ENCODE results near the gene LGALS9C. TPM values are rescaled to one million over a fixed set of nuclear protein-coding genes. Genes with fewer than 3 reads are reported as not detected.
"Not testable (repeated sequence)": the region's sequence is repeated elsewhere in the genome, so short reads cannot be mapped to it uniquely, and the experiment has no call there.

The LGALS9C gene
- total RNA-seq, 1 experiment from 2014 or later = 1.7 TPM

DNA sequence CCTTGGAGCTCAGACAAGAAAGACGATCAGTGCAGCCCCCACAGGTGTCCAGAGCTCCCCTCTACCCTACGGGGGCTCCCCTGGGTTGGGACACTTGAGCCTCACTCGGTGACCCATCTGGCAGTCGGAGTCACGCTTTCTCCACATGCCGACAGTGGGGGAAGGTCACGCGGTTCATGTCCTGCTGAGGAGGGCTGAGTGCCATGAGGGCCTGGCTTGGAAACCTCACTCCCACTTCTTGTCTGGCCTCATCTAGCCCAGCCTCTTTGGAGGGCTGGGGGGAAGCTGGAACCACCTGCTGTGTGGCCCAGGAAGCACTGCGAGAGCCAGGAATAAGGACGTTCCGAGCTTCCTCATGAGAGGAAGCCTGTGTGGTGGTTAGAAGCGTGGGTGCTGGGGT is 1.8 kb downstream of the LGALS9C start:
- DNase-seq; H3K27ac Mint-ChIP-seq (ENCODE audit: unreplicated experiment); CTCF ChIA-PET; H3K4me3 Mint-ChIP-seq (ENCODE audit: low read depth, unreplicated experiment); H3K4me1 Mint-ChIP-seq (ENCODE audit: low read depth, unreplicated experiment); H3K9me3 Mint-ChIP-seq (ENCODE audit: low read depth, unreplicated experiment); intact Hi-C loops (cut with micrococcal nuclease; ENCODE audit: unreplicated experiment); H3K27me3 Mint-ChIP-seq (ENCODE audit: unreplicated experiment); H3K36me3 Mint-ChIP-seq (ENCODE audit: insufficient read depth, unreplicated experiment); BruUV-seq (replicated peaks): not testable (repeated sequence)

DNA sequence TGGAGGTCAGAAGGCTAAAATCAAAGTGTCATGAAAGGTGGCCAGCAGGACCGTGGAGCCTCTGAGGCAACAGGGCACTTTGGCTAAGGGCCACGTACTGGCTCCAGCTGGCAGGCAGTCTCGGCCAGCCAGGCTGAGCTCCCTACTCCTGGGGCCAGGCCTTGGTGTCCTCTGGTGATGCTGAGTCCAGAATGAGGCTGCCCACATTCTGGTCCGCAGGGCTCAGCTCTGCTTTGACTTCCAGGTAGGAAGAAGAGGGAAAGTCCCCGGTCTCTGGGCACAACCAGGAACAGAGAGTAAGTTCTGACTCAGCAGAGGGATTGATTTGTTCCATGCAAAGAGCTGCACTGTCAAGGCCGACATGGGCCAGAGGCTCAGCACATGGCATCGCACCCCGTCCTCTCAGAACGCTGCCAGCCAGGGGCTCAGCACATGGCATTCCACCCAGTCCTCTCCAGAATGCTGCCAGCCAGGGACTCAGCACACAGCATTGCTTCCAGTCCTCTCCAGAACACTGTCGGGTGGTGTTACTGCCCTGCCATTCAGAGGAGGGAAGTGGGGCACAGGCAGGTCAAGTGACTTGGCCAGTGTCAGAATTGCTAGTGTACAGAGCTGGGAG is 2.5 kb downstream of the LGALS9C start:
- H3K27me3 Mint-ChIP-seq (ENCODE audit: unreplicated experiment); H3K4me1 Mint-ChIP-seq (ENCODE audit: low read depth, unreplicated experiment); H3K9me3 Mint-ChIP-seq (ENCODE audit: low read depth, unreplicated experiment); H3K4me3 Mint-ChIP-seq (ENCODE audit: low read depth, unreplicated experiment); DNase-seq; CTCF ChIA-PET; intact Hi-C loops (cut with micrococcal nuclease; ENCODE audit: unreplicated experiment); H3K36me3 Mint-ChIP-seq (ENCODE audit: insufficient read depth, unreplicated experiment); BruUV-seq (replicated peaks); H3K27ac Mint-ChIP-seq (ENCODE audit: unreplicated experiment): not testable (repeated sequence)

DNA sequence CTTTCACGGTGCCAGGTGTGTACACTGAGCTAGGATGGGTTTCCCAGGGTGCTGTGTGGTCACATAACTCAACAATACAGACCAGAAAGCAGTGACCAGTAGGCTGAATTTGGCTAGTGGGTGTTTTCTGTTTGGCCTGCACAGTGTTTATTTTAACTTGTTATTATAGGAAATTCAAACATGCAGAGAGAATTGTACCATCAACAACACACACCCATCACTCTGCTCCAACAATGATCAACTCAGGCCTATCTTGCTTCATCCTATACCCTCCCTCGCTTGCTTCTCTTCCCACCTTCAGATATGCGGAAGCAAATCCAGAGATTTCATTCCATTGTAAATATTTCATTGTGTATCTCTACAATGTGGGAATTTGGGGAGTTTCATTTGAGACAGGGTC is 5.2 kb downstream of the LGALS9C start:
- H3K9me3 Mint-ChIP-seq (ENCODE audit: low read depth, unreplicated experiment); CTCF ChIA-PET; H3K4me3 Mint-ChIP-seq (ENCODE audit: low read depth, unreplicated experiment); H3K4me1 Mint-ChIP-seq (ENCODE audit: low read depth, unreplicated experiment); intact Hi-C loops (cut with micrococcal nuclease; ENCODE audit: unreplicated experiment); H3K27ac Mint-ChIP-seq (ENCODE audit: unreplicated experiment); BruUV-seq (replicated peaks); H3K36me3 Mint-ChIP-seq (ENCODE audit: insufficient read depth, unreplicated experiment); H3K27me3 Mint-ChIP-seq (ENCODE audit: unreplicated experiment); DNase-seq: not testable (repeated sequence)

DNA sequence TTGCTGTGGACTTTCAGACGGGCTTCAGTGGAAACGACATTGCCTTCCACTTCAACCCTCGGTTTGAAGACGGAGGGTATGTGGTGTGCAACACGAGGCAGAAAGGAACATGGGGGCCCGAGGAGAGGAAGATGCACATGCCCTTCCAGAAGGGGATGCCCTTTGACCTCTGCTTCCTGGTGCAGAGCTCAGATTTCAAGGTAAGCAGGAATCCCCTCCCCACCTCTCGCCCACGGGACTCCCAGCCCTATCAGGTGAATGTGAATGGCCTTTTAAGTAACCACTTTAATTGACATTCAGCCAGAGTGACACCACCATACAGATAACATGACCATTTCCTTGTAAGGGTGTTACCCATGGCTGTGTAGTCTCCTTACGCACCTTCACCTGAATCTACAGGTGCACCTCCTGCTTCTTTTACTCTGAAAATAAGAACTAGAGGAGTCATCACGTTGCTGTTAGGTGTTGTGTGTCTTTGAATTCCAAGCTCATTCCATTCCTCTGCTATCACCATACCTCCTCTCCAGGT is 9.4 kb downstream of the LGALS9C start:
- DNase-seq; CTCF ChIA-PET; H3K4me3 Mint-ChIP-seq (ENCODE audit: low read depth, unreplicated experiment); H3K36me3 Mint-ChIP-seq (ENCODE audit: insufficient read depth, unreplicated experiment); intact Hi-C loops (cut with micrococcal nuclease; ENCODE audit: unreplicated experiment); H3K27ac Mint-ChIP-seq (ENCODE audit: unreplicated experiment); H3K4me1 Mint-ChIP-seq (ENCODE audit: low read depth, unreplicated experiment); H3K27me3 Mint-ChIP-seq (ENCODE audit: unreplicated experiment); BruUV-seq (replicated peaks); H3K9me3 Mint-ChIP-seq (ENCODE audit: low read depth, unreplicated experiment): not testable (repeated sequence)

DNA sequence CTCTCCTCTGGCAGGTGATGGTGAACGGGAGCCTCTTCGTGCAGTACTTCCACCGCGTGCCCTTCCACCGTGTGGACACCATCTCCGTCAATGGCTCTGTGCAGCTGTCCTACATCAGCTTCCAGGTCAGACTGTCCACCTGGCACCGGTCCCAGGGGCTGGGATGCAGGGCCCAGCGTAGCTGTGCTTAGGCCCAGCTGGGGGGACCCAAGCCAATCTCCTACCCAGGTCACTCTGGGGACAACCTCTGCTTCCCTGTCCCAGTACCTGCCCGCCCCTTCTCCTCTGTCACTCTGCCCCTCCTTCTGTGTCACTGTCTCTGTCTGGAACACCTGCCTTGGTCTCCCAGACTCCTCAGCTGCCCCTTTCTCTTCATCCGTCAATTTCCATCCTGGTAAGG is 11.0 kb downstream of the LGALS9C start:
- H3K27me3 Mint-ChIP-seq (ENCODE audit: unreplicated experiment); H3K9me3 Mint-ChIP-seq (ENCODE audit: low read depth, unreplicated experiment); DNase-seq; H3K27ac Mint-ChIP-seq (ENCODE audit: unreplicated experiment); H3K4me3 Mint-ChIP-seq (ENCODE audit: low read depth, unreplicated experiment); intact Hi-C loops (cut with micrococcal nuclease; ENCODE audit: unreplicated experiment); BruUV-seq (replicated peaks); H3K36me3 Mint-ChIP-seq (ENCODE audit: insufficient read depth, unreplicated experiment); H3K4me1 Mint-ChIP-seq (ENCODE audit: low read depth, unreplicated experiment); CTCF ChIA-PET: not testable (repeated sequence)

DNA sequence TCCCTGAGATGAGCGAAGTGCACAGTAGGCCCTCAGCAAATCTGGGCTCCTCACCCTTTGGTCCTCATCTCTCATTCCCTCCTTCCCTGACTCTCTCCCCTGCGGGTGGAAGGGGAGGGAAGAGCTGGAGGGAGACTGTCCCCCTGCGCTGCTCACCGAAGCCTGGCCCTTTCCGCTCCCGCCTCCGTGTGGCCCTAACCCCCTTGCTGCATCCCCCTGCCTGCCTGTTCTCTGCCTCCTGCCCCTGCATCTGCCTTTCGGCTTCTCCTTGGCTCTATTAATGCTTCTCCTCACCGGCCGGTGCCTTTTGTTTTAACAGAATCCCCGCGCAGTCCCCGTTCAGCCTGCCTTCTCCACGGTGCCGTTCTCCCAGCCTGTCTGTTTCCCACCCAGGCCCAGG is 12.0 kb downstream of the LGALS9C start:
- CTCF ChIA-PET; DNase-seq; H3K36me3 Mint-ChIP-seq (ENCODE audit: insufficient read depth, unreplicated experiment); BruUV-seq (replicated peaks); H3K4me1 Mint-ChIP-seq (ENCODE audit: low read depth, unreplicated experiment); H3K27ac Mint-ChIP-seq (ENCODE audit: unreplicated experiment); H3K27me3 Mint-ChIP-seq (ENCODE audit: unreplicated experiment); H3K9me3 Mint-ChIP-seq (ENCODE audit: low read depth, unreplicated experiment); H3K4me3 Mint-ChIP-seq (ENCODE audit: low read depth, unreplicated experiment); intact Hi-C loops (cut with micrococcal nuclease; ENCODE audit: unreplicated experiment): not testable (repeated sequence)

DNA sequence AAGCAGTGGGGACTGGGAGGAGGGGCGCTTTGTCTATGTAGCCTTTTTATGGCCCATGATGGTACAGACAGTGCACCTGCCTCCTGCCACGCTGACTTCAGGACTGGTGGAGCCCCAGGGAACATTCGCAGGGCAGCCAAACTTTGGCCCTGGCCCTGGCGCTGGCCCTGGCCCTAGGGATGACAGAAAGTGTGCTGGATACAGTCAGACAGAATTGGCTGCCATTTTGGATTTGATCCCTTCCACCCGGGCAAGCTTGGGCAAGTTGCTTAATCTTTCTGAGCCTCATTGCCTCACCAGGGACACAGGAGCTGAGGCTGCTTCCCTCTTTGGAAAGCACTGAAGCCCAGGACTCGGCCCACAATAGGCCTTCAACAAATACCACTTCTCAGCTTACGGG is 13.4 kb downstream of the LGALS9C start:
- H3K4me3 Mint-ChIP-seq (ENCODE audit: low read depth, unreplicated experiment); BruUV-seq (replicated peaks); DNase-seq; H3K4me1 Mint-ChIP-seq (ENCODE audit: low read depth, unreplicated experiment); H3K27me3 Mint-ChIP-seq (ENCODE audit: unreplicated experiment); intact Hi-C loops (cut with micrococcal nuclease; ENCODE audit: unreplicated experiment); H3K27ac Mint-ChIP-seq (ENCODE audit: unreplicated experiment); H3K36me3 Mint-ChIP-seq (ENCODE audit: insufficient read depth, unreplicated experiment); H3K9me3 Mint-ChIP-seq (ENCODE audit: low read depth, unreplicated experiment); CTCF ChIA-PET: not testable (repeated sequence)

DNA sequence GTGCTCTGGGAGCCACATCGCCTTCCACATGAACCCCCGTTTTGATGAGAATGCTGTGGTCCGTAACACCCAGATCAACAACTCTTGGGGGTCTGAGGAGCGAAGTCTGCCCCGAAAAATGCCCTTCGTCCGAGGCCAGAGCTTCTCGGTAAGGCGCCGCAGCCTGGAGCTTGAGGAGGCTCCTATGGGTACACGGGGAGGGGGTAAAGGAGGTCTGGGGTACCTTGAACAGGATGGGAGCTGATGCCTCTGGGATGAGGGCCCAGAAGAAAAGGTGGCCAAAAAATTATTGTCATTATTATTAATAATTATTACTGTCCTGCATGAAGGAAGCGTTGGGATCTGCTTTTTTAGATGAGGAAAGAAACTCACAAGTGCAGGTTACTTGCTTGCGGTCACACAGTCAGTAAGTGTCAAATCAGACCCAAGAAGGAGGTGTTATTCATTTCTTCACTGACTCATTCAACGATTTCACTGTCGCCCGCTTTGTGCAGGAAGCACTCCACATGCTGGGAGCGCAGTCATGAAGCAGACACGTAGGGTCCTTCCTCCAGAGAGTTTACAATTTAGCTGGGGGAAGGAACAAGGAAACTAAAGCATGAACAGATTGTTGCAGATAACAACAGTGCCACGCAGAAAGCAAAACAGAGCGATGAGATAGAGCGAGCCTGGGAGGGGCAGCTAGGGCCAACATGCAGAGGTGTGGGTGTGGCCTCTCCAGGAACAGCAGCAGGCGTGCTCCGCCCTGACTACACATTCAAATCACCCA is 16.3 kb downstream of the LGALS9C start:
- H3K4me3 Mint-ChIP-seq (ENCODE audit: low read depth, unreplicated experiment); H3K4me1 Mint-ChIP-seq (ENCODE audit: low read depth, unreplicated experiment); H3K36me3 Mint-ChIP-seq (ENCODE audit: insufficient read depth, unreplicated experiment); CTCF ChIA-PET; H3K27ac Mint-ChIP-seq (ENCODE audit: unreplicated experiment); DNase-seq; H3K9me3 Mint-ChIP-seq (ENCODE audit: low read depth, unreplicated experiment); H3K27me3 Mint-ChIP-seq (ENCODE audit: unreplicated experiment); BruUV-seq (replicated peaks); intact Hi-C loops (cut with micrococcal nuclease; ENCODE audit: unreplicated experiment): not testable (repeated sequence)

DNA sequence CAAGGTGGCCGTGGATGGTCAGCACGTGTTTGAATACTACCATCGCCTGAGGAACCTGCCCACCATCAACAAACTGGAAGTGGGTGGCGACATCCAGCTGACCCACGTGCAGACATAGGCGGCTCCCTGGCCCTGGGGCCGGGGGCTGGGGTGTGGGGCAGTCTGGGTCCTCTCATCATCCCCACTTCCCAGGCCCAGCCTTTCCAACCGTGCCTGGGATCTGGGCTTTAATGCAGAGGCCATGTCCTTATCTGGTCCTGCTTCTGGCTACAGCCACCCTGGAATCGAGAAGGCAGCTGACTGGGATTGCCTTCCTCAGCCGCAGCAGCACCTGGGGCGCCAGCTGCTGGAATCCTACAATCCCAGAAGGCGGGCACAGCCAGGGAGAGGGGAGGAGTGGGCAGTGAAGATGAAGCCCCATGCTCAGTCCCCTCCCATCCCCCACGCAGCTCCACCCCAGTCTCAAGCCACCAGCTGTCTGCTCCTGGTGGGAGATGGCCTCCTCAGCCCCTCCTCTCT is 17.7 kb downstream of the LGALS9C start:
- CTCF ChIA-PET = not testable (repeated sequence)

DNA sequence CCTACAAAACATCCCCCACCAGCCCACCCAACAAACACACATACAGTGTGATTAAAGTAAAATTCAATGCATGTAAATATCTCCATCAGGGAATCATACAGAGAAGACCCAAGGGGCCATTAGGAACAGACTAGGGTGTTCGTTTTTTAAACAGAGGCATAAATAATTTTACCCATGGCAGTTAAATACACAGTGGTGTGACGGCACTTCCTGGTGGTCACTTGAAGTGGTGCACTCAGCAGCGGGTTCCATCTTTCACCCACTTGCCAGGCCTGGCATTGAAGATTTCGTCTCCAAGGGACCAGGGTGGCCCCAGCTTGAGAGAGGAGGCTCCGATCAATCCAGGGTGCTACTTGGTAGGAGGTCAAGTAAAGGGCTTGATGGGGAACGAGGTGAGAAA is 20.5 kb downstream of the LGALS9C start:
- H3K27ac Mint-ChIP-seq (ENCODE audit: unreplicated experiment); H3K27me3 Mint-ChIP-seq (ENCODE audit: unreplicated experiment); DNase-seq; CTCF ChIA-PET; BruUV-seq (replicated peaks); H3K9me3 Mint-ChIP-seq (ENCODE audit: low read depth, unreplicated experiment); H3K4me3 Mint-ChIP-seq (ENCODE audit: low read depth, unreplicated experiment); intact Hi-C loops (cut with micrococcal nuclease; ENCODE audit: unreplicated experiment); H3K36me3 Mint-ChIP-seq (ENCODE audit: insufficient read depth, unreplicated experiment); H3K4me1 Mint-ChIP-seq (ENCODE audit: low read depth, unreplicated experiment): not testable (repeated sequence)

More for the DNA sequence above, 17.7 kb downstream of the LGALS9C start:
- intact Hi-C loops (cut with micrococcal nuclease; ENCODE audit: unreplicated experiment); H3K4me1 Mint-ChIP-seq (ENCODE audit: low read depth, unreplicated experiment); H3K27me3 Mint-ChIP-seq (ENCODE audit: unreplicated experiment); H3K4me3 Mint-ChIP-seq (ENCODE audit: low read depth, unreplicated experiment); H3K9me3 Mint-ChIP-seq (ENCODE audit: low read depth, unreplicated experiment); BruUV-seq (replicated peaks); DNase-seq; H3K27ac Mint-ChIP-seq (ENCODE audit: unreplicated experiment); H3K36me3 Mint-ChIP-seq (ENCODE audit: insufficient read depth, unreplicated experiment): not testable (repeated sequence)

Data from Calu3 (cell line).